HepG2 (cell line): ENCODE measurements around the gene PIEZO1. TPM values are rescaled to one million over a fixed set of nuclear protein-coding genes. Genes with fewer than 3 reads are reported as not detected.

Experiments
- ARNT ChIP-seq: fragments of 450-650 bp; IDR thresholded peaks from 2 replicates; pipeline ENCODE4 v1.6.1; 2017
- ELF3 ChIP-seq: IDR thresholded peaks from 2 replicates; pipeline ENCODE4 v1.6.1; 2016; ENCODE audit warnings: missing genetic modification reagents, missing compliant biosample characterization
- GATA4 ChIP-seq: sonication (generic); IDR thresholded peaks from 2 replicates; pipeline ENCODE4 v1.6.1; 2016; ENCODE audit warnings: antibody characterized with exemption, low read depth, borderline replicate concordance
- MYNN ChIP-seq: sonication (generic); formaldehyde crosslinking; IDR thresholded peaks from 2 replicates; pipeline ENCODE4 v1.4.0; 2020; ENCODE audit warnings: mild to moderate bottlenecking, low read depth, missing genetic modification reagents
- NFATC3 ChIP-seq: sonication (generic); formaldehyde crosslinking; IDR thresholded peaks from 2 replicates; pipeline ENCODE4 v1.5.1; 2020; ENCODE audit warnings: mild to moderate bottlenecking, missing genetic modification reagents
- PLRG1 ChIP-seq: fragments of 450-650 bp; conservative IDR thresholded peaks from 2 replicates; pipeline ENCODE4 v1.6.1; 2016
- POLR2A ChIP-seq, 2 experiments: IDR thresholded peaks; 2 replicates each; pipeline ENCODE4 v1.6.1; 2011; ENCODE audit warnings: low read depth in 2 of 2, low read length in 2 of 2, mild to moderate bottlenecking in 1 of 2, moderate library complexity in 1 of 2; ENCODE audit not compliant: insufficient read depth in 1 of 2
- SP4 ChIP-seq: sonication (generic); formaldehyde crosslinking; IDR thresholded peaks from 2 replicates; pipeline ENCODE4 v1.8.1; 2023; ENCODE audit warnings: mild to moderate bottlenecking, missing genetic modification reagents
- TARDBP ChIP-seq: sonication (generic); formaldehyde crosslinking; IDR thresholded peaks from 2 replicates; pipeline ENCODE4 v1.8.0; 2022; ENCODE audit warnings: mild to moderate bottlenecking, missing genetic modification reagents
- U2AF2 ChIP-seq: fragments of 200-400 bp; formaldehyde crosslinking; IDR thresholded peaks from 2 replicates; pipeline ENCODE4 v1.6.1; 2017; ENCODE audit warnings: low read depth, mild to moderate bottlenecking, low read length
- WIZ ChIP-seq: sonication (generic); formaldehyde crosslinking; IDR thresholded peaks from 2 replicates; pipeline ENCODE4 v1.5.1; 2020; ENCODE audit warnings: mild to moderate bottlenecking, missing genetic modification reagents
- ZBTB2 ChIP-seq: sonication (generic); formaldehyde crosslinking; IDR thresholded peaks from 2 replicates; pipeline ENCODE4 v1.8.0; 2022; ENCODE audit warnings: low read depth, missing genetic modification reagents
- ZNF3 ChIP-seq: IDR thresholded peaks from 2 replicates; pipeline ENCODE4 v1.7.0; 2017; ENCODE audit warnings: inconsistent platforms
- ZNF451 ChIP-seq: sonication (generic); formaldehyde crosslinking; IDR thresholded peaks from 2 replicates; pipeline ENCODE4 v1.5.0; 2020; ENCODE audit warnings: mild to moderate bottlenecking, missing genetic modification reagents
- ZNF546 ChIP-seq: sonication (generic); formaldehyde crosslinking; conservative IDR thresholded peaks from 2 replicates; pipeline ENCODE4 v1.8.1; 2023; ENCODE audit warnings: mild to moderate bottlenecking, missing genetic modification reagents
- ZNF557 ChIP-seq: sonication (generic); formaldehyde crosslinking; IDR thresholded peaks from 2 replicates; pipeline ENCODE4 v1.4.0; 2020; ENCODE audit warnings: missing genetic modification reagents
- ZNF570 ChIP-seq: sonication (generic); formaldehyde crosslinking; IDR thresholded peaks from 2 replicates; pipeline ENCODE4 v1.4.0; 2020; ENCODE audit warnings: mild to moderate bottlenecking, missing genetic modification reagents, borderline replicate concordance
- ZNF577 ChIP-seq: sonication (generic); formaldehyde crosslinking; IDR thresholded peaks from 2 replicates; pipeline ENCODE4 v1.4.0; 2020; ENCODE audit warnings: mild to moderate bottlenecking, low read depth, missing genetic modification reagents, borderline replicate concordance
- ZNF776 ChIP-seq: sonication (generic); formaldehyde crosslinking; IDR thresholded peaks from 2 replicates; pipeline ENCODE4 v1.4.0; 2020; ENCODE audit warnings: mild to moderate bottlenecking, missing genetic modification reagents
- ZNF792 ChIP-seq: IDR thresholded peaks from 2 replicates; pipeline ENCODE4 v1.6.1; 2016
- ZXDC ChIP-seq: sonication (generic); formaldehyde crosslinking; IDR thresholded peaks from 2 replicates; pipeline ENCODE4 v1.5.0; 2020; ENCODE audit warnings: mild to moderate bottlenecking, missing genetic modification reagents
- polyA plus RNA-seq, 8 experiments: library from polyadenylated mRNA; depleted of rRNA in 3 of 8; stranded (reverse) in 7 of 8; unstranded in 1 of 8; fragments of >200 nt; fragmentation: Illumina TruSeq in 4 of 8; extraction: Trizol in 4 of 8; gene quantifications; 2 replicates each; pipeline versions ENCODE4 v1.2.1 to v1.2.3, GENCODE V29; 2011 to 2016; ENCODE audit warnings: low read depth in 4 of 8, missing spikeins in 1 of 8, mixed read lengths in 1 of 8; ENCODE audit not compliant: insufficient read depth in 1 of 8
- total RNA-seq, 5 experiments: library from RNA; depleted of rRNA; stranded (reverse); fragments of >200 nt; fragmentation: Illumina TruSeq; extraction: Trizol; gene quantifications; 2 replicates each; pipeline ENCODE4 v1.2.3, GENCODE V29; 2016; ENCODE audit warnings: low read depth in 1 of 5
- TF ChIP-seq, protein P1 (sequence below): sonication (generic); formaldehyde crosslinking; IDR thresholded peaks from 2 replicates; pipeline ENCODE4 v1.9.0; 2021; ENCODE audit warnings: missing genetic modification reagents, borderline replicate concordance
- TF ChIP-seq, protein P2 (sequence below): sonication (generic); formaldehyde crosslinking; IDR thresholded peaks from 2 replicates; pipeline ENCODE4 v1.4.0; 2020; ENCODE audit warnings: mild to moderate bottlenecking, missing genetic modification reagents
- TF ChIP-seq, protein P3 (sequence below): IDR thresholded peaks from 2 replicates; pipeline ENCODE4 v1.6.1; 2016

Gene PIEZO1
- total and polyA plus RNA-seq, 2 of the 13 experiments (the other 11 are each of a cell fraction or from before 2014, with no cell fraction given): 67.9 to 85.0 TPM

DNA sequence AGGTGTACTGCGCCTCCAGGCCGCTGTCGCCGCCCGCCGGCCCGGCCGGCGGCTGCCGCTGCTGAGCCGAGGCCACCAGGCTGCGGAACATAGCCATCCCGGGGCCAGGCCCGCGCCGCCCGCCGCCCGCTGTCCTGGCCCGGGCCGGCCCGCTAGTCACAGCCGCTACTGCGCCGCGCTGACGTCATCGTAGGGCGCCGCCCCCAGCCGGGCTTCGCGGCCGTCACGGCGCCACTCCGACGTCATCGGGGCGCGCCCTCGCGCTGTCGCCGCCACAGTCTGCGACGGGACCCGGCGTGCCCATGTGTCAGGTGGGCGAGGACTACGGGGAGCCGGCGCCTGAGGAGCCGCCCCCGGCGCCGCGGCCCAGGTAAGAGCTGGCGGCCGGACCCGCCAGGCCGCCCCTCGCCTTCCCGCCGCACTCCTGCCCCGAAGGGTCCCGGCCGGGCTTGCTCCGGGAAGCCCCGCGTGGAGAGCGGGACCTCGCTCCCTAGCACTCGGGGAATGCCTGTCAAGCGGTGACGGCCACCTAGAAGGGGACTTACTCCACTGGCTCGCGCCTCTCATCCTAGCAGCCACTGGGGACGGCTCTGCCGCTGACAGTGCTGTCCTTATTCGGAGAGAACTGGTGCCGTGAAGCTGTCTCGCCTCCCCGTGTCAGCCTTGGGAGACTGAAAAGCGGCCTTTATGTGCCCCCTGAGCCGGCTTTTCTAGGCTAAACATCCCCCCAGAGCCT lies 78.6 kb downstream of the PIEZO1 start, which contains the start of the genes CTU2 and RNF166 (continued):
- TF ChIP-seq ZNF776 (CRISPR knock-in tag): peak; percentile 88; the same call in 1 of the 2 replicates
- no peak for TF ChIP-seq ZNF557 (CRISPR knock-in tag)
- no peak for TF ChIP-seq U2AF2
- no peak for TF ChIP-seq NFATC3 (CRISPR knock-in tag)
- no peak for TF ChIP-seq ZNF3
- TF ChIP-seq ZNF570: no peak
- peak; percentile 92 for TF ChIP-seq SP4
- peak; percentile 90 for TF ChIP-seq ZNF451 (CRISPR knock-in tag)
- TF ChIP-seq, protein P1, sequence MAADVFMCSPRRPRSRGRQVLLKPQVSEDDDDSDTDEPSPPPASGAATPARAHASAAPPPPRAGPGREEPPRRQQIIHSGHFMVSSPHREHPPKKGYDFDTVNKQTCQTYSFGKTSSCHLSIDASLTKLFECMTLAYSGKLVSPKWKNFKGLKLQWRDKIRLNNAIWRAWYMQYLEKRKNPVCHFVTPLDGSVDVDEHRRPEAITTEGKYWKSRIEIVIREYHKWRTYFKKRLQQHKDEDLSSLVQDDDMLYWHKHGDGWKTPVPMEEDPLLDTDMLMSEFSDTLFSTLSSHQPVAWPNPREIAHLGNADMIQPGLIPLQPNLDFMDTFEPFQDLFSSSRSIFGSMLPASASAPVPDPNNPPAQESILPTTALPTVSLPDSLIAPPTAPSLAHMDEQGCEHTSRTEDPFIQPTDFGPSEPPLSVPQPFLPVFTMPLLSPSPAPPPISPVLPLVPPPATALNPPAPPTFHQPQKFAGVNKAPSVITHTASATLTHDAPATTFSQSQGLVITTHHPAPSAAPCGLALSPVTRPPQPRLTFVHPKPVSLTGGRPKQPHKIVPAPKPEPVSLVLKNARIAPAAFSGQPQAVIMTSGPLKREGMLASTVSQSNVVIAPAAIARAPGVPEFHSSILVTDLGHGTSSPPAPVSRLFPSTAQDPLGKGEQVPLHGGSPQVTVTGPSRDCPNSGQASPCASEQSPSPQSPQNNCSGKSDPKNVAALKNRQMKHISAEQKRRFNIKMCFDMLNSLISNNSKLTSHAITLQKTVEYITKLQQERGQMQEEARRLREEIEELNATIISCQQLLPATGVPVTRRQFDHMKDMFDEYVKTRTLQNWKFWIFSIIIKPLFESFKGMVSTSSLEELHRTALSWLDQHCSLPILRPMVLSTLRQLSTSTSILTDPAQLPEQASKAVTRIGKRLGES (CRISPR knock-in tag): 0 out of 2 replicates have a peak, but pooled peaks have one; percentile 29
- 0 out of 2 replicates have a peak, but pooled peaks have one; percentile 50 for TF ChIP-seq WIZ (CRISPR knock-in tag)
- TF ChIP-seq, protein P2, sequence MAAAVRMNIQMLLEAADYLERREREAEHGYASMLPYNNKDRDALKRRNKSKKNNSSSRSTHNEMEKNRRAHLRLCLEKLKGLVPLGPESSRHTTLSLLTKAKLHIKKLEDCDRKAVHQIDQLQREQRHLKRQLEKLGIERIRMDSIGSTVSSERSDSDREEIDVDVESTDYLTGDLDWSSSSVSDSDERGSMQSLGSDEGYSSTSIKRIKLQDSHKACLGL: peak; percentile 99
- TF ChIP-seq ZXDC (CRISPR knock-in tag): peak; percentile 74; the same call in 1 of the 2 replicates
- TF ChIP-seq ZNF546: no peak; the same call in 1 of the 2 replicates
- no peak for TF ChIP-seq MYNN
- TF ChIP-seq ZBTB2 (CRISPR knock-in tag): peak; percentile 54; the same call in 1 of the 2 replicates
- TF ChIP-seq, protein P3, sequence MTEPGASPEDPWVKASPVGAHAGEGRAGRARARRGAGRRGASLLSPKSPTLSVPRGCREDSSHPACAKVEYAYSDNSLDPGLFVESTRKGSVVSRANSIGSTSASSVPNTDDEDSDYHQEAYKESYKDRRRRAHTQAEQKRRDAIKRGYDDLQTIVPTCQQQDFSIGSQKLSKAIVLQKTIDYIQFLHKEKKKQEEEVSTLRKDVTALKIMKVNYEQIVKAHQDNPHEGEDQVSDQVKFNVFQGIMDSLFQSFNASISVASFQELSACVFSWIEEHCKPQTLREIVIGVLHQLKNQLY (CRISPR knock-in tag): peak; percentile 54; the same call in 1 of the 2 replicates
- TF ChIP-seq ZNF577 (CRISPR knock-in tag): no peak
- no peak for TF ChIP-seq POLR2A (IDR thresholded peaks at IDR 0.05; ENCODE audit: insufficient read depth in 1 of 2, low read depth in 2 of 2, low read length in 2 of 2)
- 0 out of 2 replicates have a peak, but pooled peaks have one; percentile 82 for TF ChIP-seq ZNF792 (CRISPR knock-in tag)
- TF ChIP-seq ELF3 (CRISPR knock-in tag): peak; percentile 75
- TF ChIP-seq PLRG1: no peak
- no peak for TF ChIP-seq GATA4
- TF ChIP-seq ARNT: no peak
- peak; percentile 89 for TF ChIP-seq TARDBP
